Fibroblast of skin of scalp (primary cell): Measurements from ENCODE around the gene PFKP. TPM values are rescaled to one million over a fixed set of nuclear protein-coding genes. Genes with fewer than 3 reads are reported as not detected.

Experiments used
- DNase-seq: peaks from one replicate; pipeline ENCODE4 v3.0.0-alpha.2; 2013
- polyA plus RNA-seq, 2 experiments: library from polyadenylated mRNA; unstranded; fragments of 120-200 nt; gene quantifications; one replicate each; pipeline ENCODE4 v1.2.1, GENCODE V29; 2013; ENCODE audit not compliant: insufficient read length in 2 of 2

PFKP gene
- 322 TPM for polyA plus RNA-seq (2013, experiment 1 of 2; ENCODE audit: insufficient read length)
- polyA plus RNA-seq (2013, experiment 2 of 2; ENCODE audit: insufficient read length), result 280 TPM

DNA sequence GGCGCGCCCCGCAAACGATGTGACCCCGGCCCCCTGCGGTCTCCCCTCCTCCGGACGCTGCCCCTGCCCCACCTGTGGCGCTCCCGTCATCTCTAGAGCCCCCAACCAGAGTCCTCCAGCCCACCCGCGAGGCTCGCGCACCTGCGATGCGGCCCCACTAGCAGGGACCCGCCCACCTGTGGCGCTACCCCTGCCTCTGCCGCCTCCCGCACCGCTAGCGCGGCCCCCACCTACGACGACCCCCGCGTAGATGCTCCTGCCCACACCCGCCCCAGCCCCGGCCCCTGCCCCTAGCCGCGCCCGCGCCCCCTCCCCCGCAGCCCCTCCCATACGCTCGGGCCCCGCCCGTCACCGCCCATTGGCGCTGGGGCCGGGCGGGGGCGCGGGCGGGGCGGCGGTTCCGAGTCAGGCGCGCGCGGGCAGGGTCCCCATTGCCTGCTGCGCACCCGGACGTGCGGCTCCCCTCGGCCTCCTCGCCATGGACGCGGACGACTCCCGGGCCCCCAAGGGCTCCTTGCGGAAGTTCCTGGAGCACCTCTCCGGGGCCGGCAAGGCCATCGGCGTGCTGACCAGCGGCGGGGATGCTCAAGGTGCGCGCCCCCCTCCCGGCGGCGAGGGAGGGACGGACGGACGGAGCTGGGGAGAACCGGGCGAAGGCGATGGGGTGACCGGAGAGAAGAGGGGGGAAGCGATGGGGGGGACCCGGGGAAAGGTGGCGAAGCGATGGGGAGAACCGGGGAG, at the start of gene PFKP:
PFKP (plus strand) TSS at position 431 of the 741 bp plus-strand sequence; CDS start at position 479, 48 bp downstream.
- DNase-seq, result peak; percentile 38

GRCh38 chr10:3018247-3018646, 49.1 kb upstream of the PFKP start:
- no peak for DNase-seq

DNA sequence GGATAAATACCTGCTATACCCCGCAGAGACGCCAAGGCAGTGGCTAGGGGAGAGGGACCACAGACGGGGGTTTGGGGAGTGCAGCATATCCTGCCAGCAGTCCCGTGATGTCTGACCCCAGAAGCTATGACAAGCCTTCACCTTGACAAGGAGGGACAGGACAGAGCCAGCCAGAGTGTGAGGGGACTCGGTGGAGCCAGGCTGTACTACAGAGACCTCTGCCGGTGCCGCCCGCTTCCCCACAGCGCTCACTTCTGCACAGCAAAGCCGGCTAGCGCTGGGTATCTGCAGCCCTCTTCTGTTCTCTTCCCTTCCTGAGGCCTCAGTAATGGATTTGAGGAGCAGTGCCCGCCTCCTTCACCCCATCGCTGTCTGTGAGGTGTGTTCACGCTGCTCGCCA, 47.0 kb upstream of the PFKP start:
- no peak for DNase-seq

DNA sequence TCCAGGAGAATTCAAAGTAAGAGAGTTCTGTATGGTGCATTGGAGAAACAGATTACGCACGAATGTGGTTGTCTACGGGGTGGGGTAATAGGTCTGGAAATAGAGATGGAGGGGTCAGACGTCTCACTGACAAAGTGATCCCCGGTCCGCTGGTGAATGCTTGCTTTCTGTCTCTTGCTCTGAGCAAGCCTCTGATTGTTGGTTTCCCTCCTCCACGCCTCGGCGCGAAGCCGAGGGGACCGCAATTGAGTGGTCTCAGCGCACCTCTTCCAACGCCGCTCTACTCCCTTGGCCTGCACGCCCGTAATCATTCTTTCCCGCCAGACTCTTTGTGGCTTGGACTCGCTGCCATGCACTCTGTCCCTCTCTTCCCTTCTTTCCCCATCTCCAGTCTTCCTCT, 46.5 kb upstream of the PFKP start:
- no peak for DNase-seq

- DNase-seq, result no peak
Measured at GRCh38 chr10:3022027-3022426, 45.3 kb upstream of the PFKP start.

DNA sequence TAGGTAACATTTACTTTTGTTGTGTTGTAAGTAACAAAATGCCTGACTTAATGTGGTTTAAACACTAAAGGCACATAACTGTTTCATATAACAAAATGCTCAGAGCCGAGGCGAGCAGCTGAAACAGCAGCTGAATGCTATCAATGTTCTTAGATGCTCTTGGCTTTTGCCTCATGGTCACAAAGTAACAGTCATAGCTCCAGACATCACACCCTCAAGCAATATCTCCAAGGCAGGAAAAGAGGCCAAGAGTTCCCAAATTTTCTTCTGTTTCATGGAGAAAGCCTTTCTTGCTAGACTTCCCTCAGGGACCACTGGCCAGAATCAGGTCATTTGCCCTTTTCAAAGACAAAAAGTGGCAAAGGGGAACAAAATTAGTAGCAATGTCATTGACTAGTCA, 43.5 kb upstream of the PFKP start:
- DNase-seq, result no peak

- no peak for DNase-seq
Measured at GRCh38 chr10:3025026-3025683, 42.2 kb upstream of the PFKP start.

DNA sequence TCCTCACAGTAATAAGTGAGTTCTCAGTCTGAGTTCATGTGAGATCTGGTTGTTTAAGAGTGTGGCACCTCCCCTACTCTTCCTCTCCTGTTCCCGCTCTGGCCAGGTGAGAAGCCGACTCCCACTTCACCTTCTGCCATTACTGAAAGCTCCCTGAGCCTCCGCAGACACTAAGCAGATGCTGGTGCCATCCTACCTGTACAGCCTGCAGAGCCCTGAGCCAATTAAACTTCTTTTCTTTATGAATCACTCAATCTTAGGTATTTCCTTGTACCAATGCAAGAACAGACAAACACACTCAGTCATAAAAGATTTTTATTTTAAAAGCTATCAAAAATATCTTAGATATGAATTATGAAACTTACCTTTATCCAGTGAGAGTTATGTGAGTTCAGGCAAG, 39.5 kb upstream of the PFKP start:
- no peak for DNase-seq

GRCh38 chr10:3028441-3028840, 38.9 kb upstream of the PFKP start:
- DNase-seq, result no peak

DNA sequence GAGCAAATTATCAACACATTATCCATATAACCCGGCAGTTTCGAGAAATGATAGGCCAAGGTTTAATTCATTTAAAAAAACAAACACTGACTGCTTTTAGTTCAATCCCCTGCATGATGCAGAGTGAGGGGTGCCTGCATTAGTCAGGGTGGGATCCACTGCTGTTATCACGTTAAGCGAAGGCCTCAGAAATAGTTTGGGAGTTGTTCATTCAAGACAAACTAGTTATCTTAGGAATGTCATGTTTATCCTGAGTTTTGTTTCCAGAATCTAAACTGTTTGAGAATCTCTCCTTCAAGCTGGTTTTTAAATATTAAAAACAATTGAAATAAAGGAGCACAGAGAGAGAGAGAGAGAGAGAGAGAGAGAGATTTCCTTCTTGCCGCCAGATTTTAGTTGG, 36.6 kb upstream of the PFKP start:
- DNase-seq, result no peak

- DNase-seq, result no peak
Measured at GRCh38 chr10:3031490-3031889, 35.9 kb upstream of the PFKP start.

DNA sequence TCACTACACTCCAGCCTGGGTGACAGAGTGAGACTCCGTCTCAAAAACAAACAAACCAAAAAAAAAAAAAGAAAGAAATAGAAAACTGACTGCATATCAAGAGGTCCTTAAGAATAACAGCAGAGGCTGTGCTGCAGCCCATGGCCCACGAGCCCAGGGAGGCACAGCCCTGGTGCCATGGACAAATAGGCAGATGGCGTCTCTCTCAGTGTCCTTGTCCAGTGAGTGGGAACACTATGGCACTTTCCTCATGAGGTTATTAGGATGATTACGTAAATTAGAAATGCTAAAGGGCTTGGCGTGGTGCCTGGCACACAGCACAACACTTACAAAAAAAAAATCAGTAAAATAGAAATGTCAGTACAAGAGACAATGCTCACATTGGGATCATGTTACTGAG, 33.4 kb upstream of the PFKP start:
- DNase-seq, result no peak

DNA sequence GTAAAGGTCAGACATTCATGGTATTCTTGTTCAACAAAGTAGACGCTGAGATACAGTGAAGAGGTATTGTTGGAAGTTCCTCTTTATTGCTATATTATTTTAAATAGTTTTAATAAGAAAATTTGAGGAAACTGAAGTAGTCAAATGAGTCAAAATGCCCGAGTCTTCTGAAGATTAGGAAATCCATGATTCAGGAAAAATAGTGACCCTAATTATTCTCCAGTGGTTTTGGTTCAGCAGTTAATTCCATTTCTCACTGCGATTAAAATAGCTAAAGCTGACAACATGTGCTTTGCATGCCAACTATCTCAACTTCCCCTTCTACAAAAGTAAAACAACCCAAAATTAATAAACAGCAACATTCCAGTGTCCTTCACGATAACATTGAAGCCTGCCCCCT, 32.7 kb upstream of the PFKP start:
- no peak for DNase-seq

DNA sequence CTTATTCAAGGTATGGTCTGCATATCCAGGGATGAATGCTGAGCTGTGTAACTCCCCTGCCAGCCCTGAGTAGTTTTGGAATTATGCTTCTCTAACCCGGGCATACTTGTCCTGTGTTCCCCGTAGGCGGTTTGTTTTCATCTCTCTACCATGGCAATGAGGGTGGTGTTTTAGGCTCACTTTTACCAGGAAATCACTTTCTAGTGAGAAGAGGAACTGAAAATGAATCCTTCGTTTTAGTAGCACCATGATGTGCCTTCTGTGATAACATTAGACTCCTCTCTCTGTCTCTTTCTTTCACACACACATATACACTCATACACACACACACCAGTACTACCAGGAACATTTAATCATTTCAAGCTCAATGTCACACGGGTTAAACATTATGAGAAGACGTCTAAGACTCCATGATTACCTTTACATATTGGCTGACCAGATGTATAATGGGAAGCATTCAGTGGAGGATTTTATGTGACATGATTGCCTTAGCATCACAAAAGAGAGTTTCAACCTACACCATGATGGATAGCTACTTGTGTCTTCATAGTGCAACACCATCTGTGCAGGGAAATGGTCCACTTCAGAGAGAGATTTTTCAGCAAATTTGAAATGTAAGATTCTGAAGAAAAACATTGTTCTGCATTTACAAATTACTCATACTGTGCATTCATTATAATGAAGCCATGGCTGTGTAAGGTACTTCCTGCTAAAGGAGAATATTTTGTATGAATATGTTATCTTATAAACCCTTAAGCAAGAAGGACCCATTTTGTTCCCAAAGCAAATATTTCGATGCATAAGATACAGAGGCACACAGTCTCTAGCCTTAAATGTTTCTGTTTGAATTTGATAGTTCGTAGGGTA, 31.0 kb upstream of the PFKP start:
- no peak for DNase-seq

GRCh38 chr10:3037182-3037581, 30.2 kb upstream of the PFKP start:
- no peak for DNase-seq

DNA sequence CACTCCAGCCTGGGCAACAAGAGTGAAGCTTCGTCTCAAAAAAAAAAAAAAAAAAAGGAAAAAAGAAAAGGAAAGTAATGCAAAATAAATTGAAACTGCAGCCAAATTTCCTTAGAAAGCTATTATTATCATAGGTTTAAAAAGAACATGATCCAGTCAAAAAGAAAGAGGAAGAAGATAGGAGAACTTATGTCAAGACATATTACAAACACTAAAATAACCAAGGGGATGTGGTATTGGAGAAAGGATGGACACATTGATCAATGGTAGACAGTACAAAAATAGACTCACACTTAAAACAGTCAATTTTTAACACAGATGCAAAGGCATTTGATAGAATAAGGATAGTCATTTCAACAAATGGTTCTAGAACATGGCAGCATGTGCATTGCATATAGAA, 27.3 kb upstream of the PFKP start:
- no peak for DNase-seq

GRCh38 chr10:3042589-3042988, 24.8 kb upstream of the PFKP start:
- DNase-seq, result no peak

- DNase-seq, result peak; percentile 87
Measured at GRCh38 chr10:3043512-3044368, 23.6 kb upstream of the PFKP start.

GRCh38 chr10:3045471-3046209, 21.7 kb upstream of the PFKP start:
- peak; percentile 85 for DNase-seq

GRCh38 chr10:3046210-3046779, 21.1 kb upstream of the PFKP start:
- no peak for DNase-seq

- peak; percentile 82 for DNase-seq
Measured at GRCh38 chr10:3046981-3047547, 20.3 kb upstream of the PFKP start.
